H9 (cell line): ENCODE results near the gene ZNHIT1. TPM values are rescaled to one million over a fixed set of nuclear protein-coding genes. Genes with fewer than 3 reads are reported as not detected.

Experiments
- DNase-seq: peaks from one replicate; pipeline ENCODE4 v3.0.0-alpha.2; 2017
- H2AFZ ChIP-seq: one replicate; pipeline ENCODE4 v1.6.1; 2013; ENCODE audit warnings: mild to moderate bottlenecking, low read length, control low read depth, moderate library complexity
- H2AK5ac ChIP-seq: 2 replicates; pipeline ENCODE4 v1.6.1; 2013; ENCODE audit warnings: low read length, control low read depth, mixed read lengths; ENCODE audit not compliant: insufficient read length
- H2BK120ac ChIP-seq: one replicate; pipeline ENCODE4 v1.6.1; 2013; ENCODE audit warnings: low read depth, mild to moderate bottlenecking, low read length, control low read depth, inconsistent platforms; ENCODE audit not compliant: poor library complexity, severe bottlenecking
- H2BK12ac ChIP-seq: 2 replicates; pipeline ENCODE4 v1.6.1; 2013; ENCODE audit warnings: low read length, control low read depth, mixed read lengths, low read depth; ENCODE audit not compliant: insufficient read length
- H2BK15ac ChIP-seq: 2 replicates; pipeline ENCODE4 v1.6.1; 2013; ENCODE audit warnings: low read depth, low read length, control low read depth
- H2BK20ac ChIP-seq: one replicate; pipeline ENCODE4 v1.6.1; 2013; ENCODE audit warnings: low read depth, mild to moderate bottlenecking, low read length, control low read depth, inconsistent platforms; ENCODE audit not compliant: poor library complexity, severe bottlenecking
- H2BK5ac ChIP-seq: 2 replicates; pipeline ENCODE4 v1.6.1; 2013; ENCODE audit warnings: low read length, control low read depth, mixed read lengths; ENCODE audit not compliant: insufficient read length
- H3K14ac ChIP-seq: 2 replicates; pipeline ENCODE4 v1.6.1; 2013; ENCODE audit warnings: low read length, control low read depth; ENCODE audit not compliant: insufficient read depth
- H3K18ac ChIP-seq: 2 replicates; pipeline ENCODE4 v1.6.1; 2013; ENCODE audit warnings: low read depth, mild to moderate bottlenecking, mixed read lengths, low read length, control low read depth; ENCODE audit not compliant: insufficient read length
- H3K23ac ChIP-seq: 2 replicates; pipeline ENCODE4 v1.6.1; 2013; ENCODE audit warnings: low read length, control low read depth, mixed read lengths, low read depth; ENCODE audit not compliant: insufficient read length
- H3K23me2 ChIP-seq: 2 replicates; pipeline ENCODE4 v1.6.1; 2013; ENCODE audit warnings: low read depth, mild to moderate bottlenecking, mixed read lengths, low read length, control low read depth; ENCODE audit not compliant: insufficient read length, poor library complexity, severe bottlenecking
- H3K27ac ChIP-seq: 2 replicates; pipeline ENCODE4 v1.5.1; 2013; ENCODE audit warnings: low read length, control low read depth, mixed read lengths, low read depth; ENCODE audit not compliant: insufficient read length
- H3K27me3 ChIP-seq: 2 replicates; pipeline ENCODE4 v1.6.1; 2013; ENCODE audit warnings: low read length, control low read depth, inconsistent platforms; ENCODE audit not compliant: insufficient read depth
- H3K4ac ChIP-seq: 2 replicates; pipeline ENCODE4 v1.6.1; 2013; ENCODE audit warnings: low read depth, mild to moderate bottlenecking, control low read depth, inconsistent platforms, low read length, moderate library complexity
- H3K4me1 ChIP-seq: 2 replicates; pipeline ENCODE4 v1.6.1; 2013; ENCODE audit warnings: low read length, control low read depth, inconsistent platforms; ENCODE audit not compliant: insufficient read depth
- H3K4me2 ChIP-seq: 2 replicates; pipeline ENCODE4 v1.6.1; 2013; ENCODE audit warnings: low read length, control low read depth, mixed read lengths; ENCODE audit not compliant: insufficient read length, insufficient read depth
- H3K56ac ChIP-seq: 2 replicates; pipeline ENCODE4 v1.6.1; 2013; ENCODE audit warnings: low read depth, mild to moderate bottlenecking, mixed read lengths, low read length, control low read depth; ENCODE audit not compliant: insufficient read length
- H3K79me1 ChIP-seq: 2 replicates; pipeline ENCODE4 v1.6.1; 2013; ENCODE audit warnings: low read depth, mild to moderate bottlenecking, moderate library complexity, low read length, control low read depth, inconsistent platforms; ENCODE audit not compliant: insufficient read depth, poor library complexity, severe bottlenecking
- H3K79me2 ChIP-seq: 2 replicates; pipeline ENCODE4 v1.6.1; 2013; ENCODE audit warnings: low read length, control low read depth, inconsistent platforms; ENCODE audit not compliant: insufficient read depth
- H3K9ac ChIP-seq: 2 replicates; pipeline ENCODE4 v1.6.1; 2013; ENCODE audit warnings: low read length, control low read depth, mixed read lengths; ENCODE audit not compliant: insufficient read length; ENCODE audit errors: extremely low read depth
- H3K9me3 ChIP-seq: one replicate; pipeline ENCODE4 v1.6.1; 2013; ENCODE audit warnings: low read depth, low read length, inconsistent platforms; ENCODE audit not compliant: control insufficient read depth
- H3T11ph ChIP-seq: one replicate; pipeline ENCODE4 v1.6.1; 2013; ENCODE audit warnings: mild to moderate bottlenecking, low read length, control low read depth, inconsistent platforms
- H4K20me1 ChIP-seq: one replicate; pipeline ENCODE4 v1.6.1; 2013; ENCODE audit not compliant: control insufficient read depth, insufficient read length, insufficient read depth
- H4K5ac ChIP-seq: 2 replicates; pipeline ENCODE4 v1.6.1; 2013; ENCODE audit warnings: low read depth, mild to moderate bottlenecking, mixed read lengths, low read length, control low read depth; ENCODE audit not compliant: insufficient read length
- H4K8ac ChIP-seq: replicated peaks from 2 replicates; pipeline ENCODE4 v1.6.1; 2013; ENCODE audit warnings: low read length, control low read depth, mixed read lengths, low read depth; ENCODE audit not compliant: insufficient read length
- H4K91ac ChIP-seq: 2 replicates; pipeline ENCODE4 v1.6.1; 2013; ENCODE audit warnings: low read depth, mild to moderate bottlenecking, moderate library complexity, mixed read lengths, low read length, control low read depth; ENCODE audit not compliant: insufficient read length
- H3K27ac Mint-ChIP-seq, 3 experiments: 2 replicates in 2 of 3; 3 replicates in 1 of 3; pipeline ENCODE4 v1.8.0; 2020 to 2021; ENCODE audit warnings: mixed read lengths in 3 of 3, mild to moderate bottlenecking in 1 of 3, moderate library complexity in 1 of 3
- H3K27me3 Mint-ChIP-seq: 2 replicates; pipeline ENCODE4 v1.8.0; 2021; ENCODE audit warnings: low read depth, mild to moderate bottlenecking, moderate library complexity, mixed read lengths
- H3K36me3 Mint-ChIP-seq, 3 experiments: 2 replicates in 2 of 3; 3 replicates in 1 of 3; pipeline ENCODE4 v1.8.0; 2020 to 2021; ENCODE audit warnings: low read depth in 3 of 3, mixed read lengths in 3 of 3; ENCODE audit not compliant: insufficient read depth in 1 of 3
- H3K4me1 Mint-ChIP-seq, 2 experiments: 2 replicates each; pipeline ENCODE4 v1.8.0; 2020; ENCODE audit warnings: mixed read lengths in 2 of 2
- H3K4me3 Mint-ChIP-seq, 2 experiments: 2 replicates in 1 of 2; 3 replicates in 1 of 2; pipeline ENCODE4 v1.8.0; 2020 to 2021; ENCODE audit warnings: mild to moderate bottlenecking in 2 of 2, mixed read lengths in 2 of 2, moderate library complexity in 1 of 2
- H3K9me3 Mint-ChIP-seq, 2 experiments: 2 replicates in 1 of 2; 3 replicates in 1 of 2; pipeline ENCODE4 v1.8.0; 2020; ENCODE audit warnings: mild to moderate bottlenecking in 2 of 2, mixed read lengths in 2 of 2, moderate library complexity in 1 of 2
- CTCF ChIP-seq: fragments of 200-600 bp; sonication (generic); conservative IDR thresholded peaks from 3 replicates; pipeline ENCODE4 v1.8.0; 2021; ENCODE audit warnings: antibody characterized with exemption, mild to moderate bottlenecking
- WGBS: extraction: QIAGEN DNeasy Blood & Tissue Kit; methylation state at CpG from one replicate; pipeline ENCODE4 v1.1.7; 2013; ENCODE audit warnings: missing lambda C conversion rate, low lambda C conversion rate, mixed read lengths; ENCODE audit not compliant: insufficient read length; ENCODE audit errors: extremely low coverage; 5-methylcytosine and 5-hydroxymethylcytosine counted together
- total RNA-seq: library from RNA; stranded (reverse); gene quantifications from 2 replicates; pipeline ENCODE4 v1.2.1, GENCODE V29; 2021

ZNHIT1 gene
- total RNA-seq, 1 experiment from 2014 or later = 52.7 TPM

GRCh38 chr7:101185258-101185839 lies 32.6 kb upstream of the ZNHIT1 start:
- Histone ChIP-seq H3K79me2 (no peaks in the 10 kb centered on the region), H3T11ph (no peak overlapping the region), H2AK5ac (no peak overlapping the region), H3K79me1 (no peaks in the 10 kb centered on the region), H3K9me3 (no peaks in the 10 kb centered on the region), H3K23ac (no peak overlapping the region), H3K27me3 (peaks cover 2% of the 10 kb centered on the region; the same call in 1 of the 2 replicates), H2BK20ac (no peak overlapping the region), H4K5ac (no peak overlapping the region), H2BK120ac (no peak overlapping the region), H2BK5ac (no peak overlapping the region), H4K20me1 (no peaks in the 10 kb centered on the region), H3K23me2 (peaks cover 4% of the 10 kb centered on the region), H3K18ac (no peak overlapping the region), H3K56ac (no peak overlapping the region), H3K27ac (no peak overlapping the region), H2AFZ (no peak overlapping the region), H3K4me2 (no peak overlapping the region), H3K9ac (no peak overlapping the region), H4K8ac (no peak overlapping the region), H3K14ac (no peak overlapping the region), H2BK12ac (no peak overlapping the region), H2BK15ac (no peak overlapping the region), H3K4me1 (no peaks in the 10 kb centered on the region; the same call in 1 of the 2 replicates), H3K4ac (no peak overlapping the region), H4K91ac (no peak overlapping the region)
- Mint-ChIP-seq H3K36me3 (no peaks in the 10 kb centered on the region), H3K4me1 (peaks cover 11 to 13% of the 10 kb centered on the region in 2 experiments), H3K27me3 (peaks cover 26% of the 10 kb centered on the region), H3K27ac (no peak overlapping the region), H3K4me3 (no peak overlapping the region), H3K9me3 (no peaks in the 10 kb centered on the region)
- no peak for TF ChIP-seq CTCF
- DNase-seq = no peak
- WGBS = no CpG with 5 or more reads among the region's 5 CpGs
